ENCODE results near the gene RBM34.
A peak's percentile ranks its signal among the peaks of the same experiment; 100 is the strongest.

Gene RBM34

GRCh38 chr1:235151033-235151432 lies 10.0 kb downstream of the RBM34 start:
- DNase-seq, result no peak

- no peak for DNase-seq
These were observed 11.2 kb downstream of the RBM34 start for GRCh38 chr1:235149824-235150223.

GRCh38 chr1:235147269-235147668 lies 13.8 kb downstream of the RBM34 start:
- DNase-seq, result no peak

- DNase-seq, result no peak
These were observed 15.4 kb downstream of the RBM34 start for GRCh38 chr1:235145639-235146038.

GRCh38 chr1:235142991-235143390 lies 18.1 kb downstream of the RBM34 start:
- no peak for DNase-seq

GRCh38 chr1:235139315-235139714 lies 21.7 kb downstream of the RBM34 start:
- DNase-seq, result no peak

- no peak for DNase-seq
These were observed 22.2 kb downstream of the RBM34 start for GRCh38 chr1:235138821-235139220.

- DNase-seq, result no peak
These were observed 24.9 kb downstream of the RBM34 start for GRCh38 chr1:235136111-235136510.

- no peak for DNase-seq
These were observed 26.9 kb downstream of the RBM34 start for GRCh38 chr1:235134171-235134570.

- DNase-seq, result no peak
These were observed 28.0 kb downstream of the RBM34 start for GRCh38 chr1:235133086-235133485.

GRCh38 chr1:235131961-235132360 lies 29.1 kb downstream of the RBM34 start:
- DNase-seq, result no peak

- no peak for DNase-seq
These were observed 30.2 kb downstream of the RBM34 start for GRCh38 chr1:235130766-235131270.

GRCh38 chr1:235129774-235130570 lies 31.1 kb downstream of the RBM34 start:
- DNase-seq, result no peak

- peak; percentile 99 for DNase-seq
These were observed 32.4 kb downstream of the RBM34 start, which contains the start of gene TOMM20 for GRCh38 chr1:235128456-235129328. Gene TOMM20 (minus strand): TSS chr1:235128837. CDS start chr1:235128715, 122 bp downstream.

GRCh38 chr1:235127732-235128455 lies 33.2 kb downstream of the RBM34 start:
- no peak for DNase-seq

GRCh38 chr1:235127203-235127602 lies 33.8 kb downstream of the RBM34 start:
- DNase-seq, result no peak

- no peak for DNase-seq
These were observed 36.4 kb downstream of the RBM34 start for GRCh38 chr1:235124665-235125064.

GRCh38 chr1:235124111-235124510 lies 36.9 kb downstream of the RBM34 start:
- no peak for DNase-seq

- no peak for DNase-seq
These were observed 38.7 kb downstream of the RBM34 start for GRCh38 chr1:235122348-235122747.

- no peak for DNase-seq
These were observed 47.7 kb downstream of the RBM34 start for GRCh38 chr1:235113183-235113917.

GRCh38 chr1:235112297-235113182 lies 48.5 kb downstream of the RBM34 start:
- no peak for DNase-seq

All from EL (cell line).